Ramos (cell line): ENCODE measurements around the gene AMIGO1.
"Not testable (repeated sequence)": the region's sequence is repeated elsewhere in the genome, so short reads cannot be mapped to it uniquely, and the experiment has no call there.

Source experiments
- in situ Hi-C: fragments of 300-500 bp; cut with MboI; formaldehyde crosslinking; loops from one replicate; pipeline ENCODE4 v1.14.3; 2022; ENCODE audit warnings: low sequenced_read_pairs; ENCODE audit not compliant: unreplicated experiment

The AMIGO1 gene

GRCh38 chr1:109488696-109489095, 20.8 kb downstream of the AMIGO1 start:
- in situ Hi-C loops, result no loop called here

GRCh38 chr1:109488201-109488600, 21.3 kb downstream of the AMIGO1 start:
- in situ Hi-C loops, result no loop called here

DNA sequence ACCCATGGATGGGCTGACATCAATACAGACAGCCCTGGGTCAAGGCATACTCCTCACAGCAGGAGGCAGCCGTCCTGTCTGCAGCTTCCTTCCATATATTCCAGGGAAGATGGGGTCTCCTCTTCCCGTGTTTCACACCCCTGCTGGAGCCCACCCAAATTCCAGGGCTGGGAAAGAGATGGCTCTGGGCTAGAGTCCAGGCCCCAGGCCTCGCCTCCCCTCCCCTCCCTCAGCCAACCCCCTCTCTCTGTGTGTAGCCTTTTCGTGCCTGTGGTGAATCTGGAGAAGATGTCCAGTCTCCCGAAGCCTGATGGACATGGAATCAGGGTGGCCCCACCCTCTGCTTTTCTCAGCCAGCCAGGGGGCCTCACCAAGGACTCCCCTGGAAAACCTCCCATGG, 22.3 kb downstream of the AMIGO1 start:
- in situ Hi-C loops, result no loop called here

- in situ Hi-C loops, result no loop called here
Observed at GRCh38 chr1:109485001-109485400, 24.5 kb downstream of the AMIGO1 start.

GRCh38 chr1:109484519-109484975, 25.0 kb downstream of the AMIGO1 start:
- in situ Hi-C loops, result no loop called here

DNA sequence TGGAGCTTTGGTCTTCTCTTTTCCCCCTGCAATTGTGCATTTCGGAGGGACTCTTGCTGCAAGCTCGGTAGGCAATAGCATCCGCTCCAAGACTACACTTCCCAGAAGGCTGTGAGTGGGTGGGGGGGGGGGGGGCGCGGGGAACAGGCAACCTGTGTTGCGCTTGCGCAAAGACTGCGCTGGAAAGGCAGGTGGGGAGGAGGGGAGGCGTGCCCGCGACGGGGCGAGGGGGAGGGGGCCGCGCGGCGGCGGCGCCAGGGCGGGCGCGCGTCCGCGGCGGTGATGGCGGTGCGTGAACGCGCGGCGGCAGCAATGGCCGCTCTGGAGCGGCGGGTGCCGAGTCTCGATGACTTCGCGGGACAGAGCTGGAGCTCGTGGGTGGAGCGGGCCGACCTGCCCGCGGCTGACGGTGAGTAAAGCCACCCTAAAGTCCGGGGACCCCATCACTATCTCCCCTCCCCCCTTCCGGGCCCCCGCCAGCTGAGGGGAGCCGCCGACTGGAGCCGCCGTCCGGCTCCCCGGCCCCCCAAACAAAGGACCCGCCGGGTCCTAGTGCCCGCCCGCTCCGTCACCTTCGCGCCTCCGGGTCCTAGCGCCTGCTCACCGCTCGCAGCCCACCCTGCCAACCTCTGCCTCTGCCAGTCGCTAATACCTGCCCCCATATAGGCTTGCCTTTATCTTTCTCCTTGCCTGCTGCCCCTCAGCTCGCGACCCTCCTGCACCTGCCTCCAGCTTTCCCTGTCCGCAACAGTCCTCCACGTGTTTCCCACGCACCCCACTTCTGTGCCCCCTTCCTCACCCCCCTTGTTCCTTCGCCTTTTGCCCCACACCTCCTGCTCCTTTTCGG, 25.6 kb downstream of the AMIGO1 start, which contains the start of gene ATXN7L2:
Gene ATXN7L2 (plus strand): TSS at position 234 of the 847 bp plus-strand sequence. CDS start 49 bp downstream, at position 283.
- in situ Hi-C loops, result no loop called here

DNA sequence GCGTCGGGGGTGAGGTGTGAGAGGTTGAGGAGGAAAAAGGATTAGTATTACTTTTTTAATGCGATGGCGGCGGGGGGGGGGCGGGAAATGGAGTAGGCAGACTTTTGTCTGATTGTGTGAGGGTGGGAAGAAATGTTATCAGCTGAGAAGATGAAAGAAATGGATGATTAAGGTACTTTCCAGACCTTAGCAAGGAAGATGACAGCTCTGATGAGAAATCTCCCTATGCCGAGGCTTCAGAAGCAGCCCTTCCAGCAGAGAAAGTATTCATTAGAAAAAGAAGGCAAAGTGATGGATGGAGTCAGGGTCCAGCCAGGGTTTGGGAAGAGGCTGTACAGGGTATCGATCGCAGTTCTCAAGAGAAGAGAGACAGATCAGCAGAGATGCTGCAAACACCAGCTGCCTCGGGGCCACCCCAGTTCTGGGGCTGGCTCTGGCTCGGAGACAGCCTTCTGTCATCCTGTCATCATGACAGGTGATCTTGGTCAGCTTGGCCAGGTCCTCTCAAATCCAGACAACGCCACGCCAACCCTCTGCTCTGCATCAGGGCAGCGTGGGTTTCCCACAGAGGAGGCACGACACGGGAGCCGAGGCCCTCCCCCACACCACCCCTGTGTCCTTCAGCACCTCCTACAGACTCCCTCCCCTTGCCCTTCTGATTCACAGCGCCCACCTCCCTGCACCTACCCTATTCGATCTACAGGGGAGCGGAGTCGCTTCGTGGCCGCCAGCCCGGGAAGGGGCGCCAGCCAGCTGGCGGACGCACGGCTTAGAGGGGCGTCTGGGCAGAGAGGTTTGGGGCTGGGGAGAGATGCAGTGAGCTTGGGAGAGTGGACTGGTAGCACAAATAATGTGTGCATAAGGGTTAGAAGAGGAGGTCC, 26.5 kb downstream of the AMIGO1 start:
- in situ Hi-C loops, result no loop called here

GRCh38 chr1:109482242-109482641, 27.3 kb downstream of the AMIGO1 start:
- in situ Hi-C loops, result no loop called here

DNA sequence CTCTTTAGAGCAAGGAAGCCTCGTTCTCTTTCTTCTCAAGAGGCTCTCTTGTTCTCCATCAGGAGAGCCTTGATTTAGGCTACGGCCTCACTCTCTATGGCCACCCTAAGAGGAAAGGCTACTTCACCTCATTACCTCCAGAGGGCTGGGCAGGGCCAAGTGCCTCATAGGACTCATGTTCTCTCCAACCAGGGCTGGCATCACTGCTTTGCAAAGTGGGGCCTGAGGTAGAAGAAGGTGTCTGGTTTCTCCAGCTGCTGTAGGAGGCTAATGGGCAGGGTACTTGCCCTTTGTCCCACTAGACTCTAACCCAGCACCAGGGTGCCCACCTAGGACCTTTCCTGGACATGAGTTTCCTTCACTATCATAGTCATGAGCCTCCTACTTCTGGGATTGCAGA, 27.9 kb downstream of the AMIGO1 start:
- in situ Hi-C loops, result no loop called here

DNA sequence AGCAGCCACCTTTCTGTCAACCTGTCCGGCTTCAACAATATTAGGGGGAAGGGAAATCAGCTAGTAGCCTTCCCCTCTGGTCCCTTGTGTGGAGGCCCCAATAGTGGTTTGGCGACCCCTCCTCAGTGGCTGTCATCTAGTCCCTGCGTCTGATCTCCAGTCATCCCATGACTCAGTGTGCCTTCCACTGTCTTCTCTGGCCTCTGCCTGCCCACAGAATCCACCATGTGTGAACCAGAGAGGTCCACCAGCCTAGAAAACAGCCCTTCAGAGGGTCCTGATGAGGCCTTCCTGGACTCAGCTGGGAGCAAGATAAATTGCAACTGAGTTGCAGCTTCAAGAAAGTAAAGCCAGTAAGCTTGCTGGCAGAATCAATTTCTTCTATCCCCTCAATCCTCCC, 29.6 kb downstream of the AMIGO1 start:
- in situ Hi-C loops, result no loop called here

GRCh38 chr1:109479311-109479710, 30.2 kb downstream of the AMIGO1 start:
- in situ Hi-C loops, result no loop called here

- in situ Hi-C loops, result no loop called here
Observed at GRCh38 chr1:109478806-109479205, 30.7 kb downstream of the AMIGO1 start.

DNA sequence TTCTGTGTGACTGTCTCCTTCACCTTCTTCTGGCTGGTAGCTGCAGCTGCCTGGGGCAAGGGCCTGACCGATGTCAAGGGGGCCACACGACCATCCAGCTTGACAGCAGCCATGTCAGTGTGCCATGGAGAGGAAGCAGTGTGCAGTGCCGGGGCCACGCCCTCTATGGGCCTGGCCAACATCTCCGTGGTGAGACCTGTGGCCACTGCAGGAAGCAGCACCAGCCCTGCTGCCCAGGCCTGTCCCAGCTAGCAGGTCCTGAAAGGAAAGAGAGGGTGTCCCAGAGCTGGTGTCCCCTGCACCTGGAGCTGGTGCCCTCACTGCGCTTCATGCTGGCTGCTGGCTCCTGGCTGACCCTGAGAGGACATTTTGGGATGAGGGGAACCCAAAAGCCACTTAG, 31.7 kb downstream of the AMIGO1 start:
- in situ Hi-C loops, result no loop called here

DNA sequence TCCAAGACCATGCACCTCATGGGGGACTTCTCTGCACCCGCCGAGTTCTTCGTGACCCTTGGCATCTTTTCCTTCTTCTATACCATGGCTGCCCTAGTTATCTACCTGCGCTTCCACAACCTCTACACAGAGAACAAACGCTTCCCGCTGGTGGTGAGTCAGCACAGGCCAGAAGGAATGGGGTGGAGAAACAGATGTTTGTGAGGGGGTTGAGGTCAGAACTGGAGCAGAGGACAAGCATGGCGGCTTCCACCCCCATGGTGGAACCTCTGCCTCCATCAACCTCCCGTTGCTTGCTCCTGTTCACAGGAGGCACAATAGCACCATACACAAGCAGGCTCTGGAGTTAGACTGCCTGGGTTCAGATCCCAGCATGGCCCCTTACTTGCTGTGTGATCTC, 32.7 kb downstream of the AMIGO1 start:
- in situ Hi-C loops, result no loop called here

DNA sequence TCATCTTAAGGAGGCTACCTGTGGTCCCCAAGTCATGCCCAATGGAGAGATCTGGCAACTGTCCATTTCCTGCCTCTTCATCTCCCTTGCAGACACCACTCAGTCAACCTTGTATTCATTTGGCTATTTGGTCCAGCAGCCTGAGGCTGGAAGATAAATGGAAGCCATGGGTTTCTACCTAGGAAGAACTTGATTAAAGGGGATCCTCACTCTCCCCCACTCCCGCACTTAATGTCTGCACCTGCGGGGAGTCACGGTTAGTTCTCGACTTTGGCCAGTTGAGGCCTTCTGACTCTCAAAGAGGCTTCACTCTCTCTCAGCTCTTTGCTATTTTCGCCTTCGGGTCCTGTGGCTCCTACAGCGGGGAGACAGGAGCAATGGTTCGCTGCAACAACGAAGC, 34.3 kb downstream of the AMIGO1 start:
- in situ Hi-C loops, result no loop called here

DNA sequence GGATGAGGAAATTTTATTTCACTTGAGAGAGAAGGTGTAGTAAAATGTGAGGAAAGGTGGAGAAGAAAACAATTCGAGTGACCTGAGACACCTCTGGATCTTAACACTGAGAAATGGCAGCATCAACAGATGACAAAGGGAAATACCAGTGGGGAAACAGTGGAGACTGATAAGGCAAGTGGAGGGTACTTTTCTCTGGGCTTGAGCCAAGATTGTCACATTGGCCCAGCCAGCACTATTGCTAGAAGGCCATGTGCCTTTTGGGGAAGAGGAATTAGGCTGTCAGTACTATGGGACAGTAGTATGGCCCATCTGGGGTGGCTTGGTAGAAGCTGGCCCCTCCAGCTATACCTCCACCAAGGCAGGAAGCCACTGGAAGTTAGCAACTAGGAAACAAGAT, 34.8 kb downstream of the AMIGO1 start:
- in situ Hi-C loops, result no loop called here

- in situ Hi-C loops, result not testable (repeated sequence)
Observed at GRCh38 chr1:109473284-109474057, 36.1 kb downstream of the AMIGO1 start.

GRCh38 chr1:109472779-109473178, 36.7 kb downstream of the AMIGO1 start:
- in situ Hi-C loops, result no loop called here

DNA sequence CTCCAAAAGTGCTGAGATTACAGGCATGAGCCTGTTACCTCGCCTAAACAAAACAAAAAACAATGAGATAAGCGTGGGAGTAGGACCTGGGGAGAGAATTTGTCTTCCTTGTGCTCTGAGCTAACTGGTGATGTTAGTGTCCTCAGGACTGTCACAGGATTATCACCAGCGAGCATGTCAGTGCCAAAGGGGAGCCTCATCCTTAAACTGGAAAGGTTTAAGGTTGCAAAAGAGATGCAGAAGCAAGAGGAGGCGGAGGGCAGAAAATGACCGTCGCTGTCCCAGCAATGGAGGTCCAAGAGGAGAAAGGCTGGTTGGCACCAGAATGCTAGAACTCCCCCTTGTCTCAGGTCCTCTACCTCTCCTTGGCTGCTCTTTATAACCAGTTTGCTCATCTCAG, 39.3 kb downstream of the AMIGO1 start:
- in situ Hi-C loops, result no loop called here

DNA sequence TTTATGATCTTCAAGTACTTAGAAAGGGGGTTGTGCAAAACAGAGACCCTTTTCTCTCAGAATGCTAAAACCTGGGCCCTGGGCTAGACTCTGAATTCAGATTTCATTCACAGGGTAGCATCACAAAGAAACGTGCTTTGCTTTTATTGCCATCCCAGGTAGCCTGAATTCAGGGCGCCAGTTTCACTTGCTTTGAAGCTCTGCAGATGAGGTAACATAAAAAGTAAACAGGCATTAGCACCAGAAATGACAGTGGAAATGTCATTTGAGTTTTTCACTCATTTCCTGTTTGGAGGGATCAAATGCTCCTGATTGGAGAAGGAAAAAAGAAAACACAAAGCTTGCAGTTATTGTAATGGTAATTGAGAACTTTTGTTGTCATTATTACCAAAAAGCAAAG, 40.6 kb downstream of the AMIGO1 start:
- in situ Hi-C loops, result no loop called here
